Left forelimb (tissue), 1 donor: ENCODE measurements around the gene CADM1.

Experiments used
- DNase-seq: peaks from one replicate; pipeline ENCODE4 v3.0.0-alpha.2; 2018; ENCODE audit warnings: low spot score

The CADM1 gene

DNA sequence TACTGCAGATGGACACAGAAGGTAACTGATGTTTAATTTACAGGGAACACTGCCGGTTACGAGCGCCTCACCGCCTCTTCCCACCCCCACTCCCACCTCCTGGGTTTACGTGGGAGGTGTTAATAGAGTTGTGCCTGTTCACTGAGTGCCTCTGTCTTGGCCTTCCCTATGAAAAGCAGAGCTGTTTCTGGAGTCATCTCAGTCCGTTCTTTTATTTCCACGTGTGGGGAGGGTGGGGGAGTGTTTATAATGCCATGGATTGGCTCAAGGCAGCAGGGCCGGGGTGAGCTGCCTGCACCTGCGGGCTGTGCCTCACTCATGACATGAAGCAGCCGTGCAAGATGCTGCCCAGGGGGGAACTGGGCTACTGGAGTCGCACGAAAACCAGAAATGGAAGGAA, 322.7 kb downstream of the CADM1 start:
- DNase-seq: no peak

DNA sequence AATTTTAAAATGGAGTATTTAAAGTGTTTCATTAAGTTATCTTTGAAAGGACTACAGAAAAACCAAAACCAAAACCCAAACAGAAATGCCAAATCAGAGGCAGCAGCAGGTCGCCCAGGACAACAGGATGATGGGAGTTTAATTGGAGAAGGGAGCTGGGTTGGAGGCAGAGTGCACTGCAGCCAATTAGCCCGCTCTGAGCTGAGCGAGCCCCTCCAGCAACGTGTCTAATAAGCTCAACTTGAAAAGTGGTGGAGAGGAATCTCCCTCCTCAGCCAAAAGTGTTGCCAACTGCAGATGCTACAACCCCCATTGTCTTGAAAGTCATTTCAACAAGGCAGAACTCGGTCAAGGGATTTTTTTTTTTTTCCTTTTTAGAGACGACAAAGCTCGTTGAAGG, 323.9 kb downstream of the CADM1 start:
- DNase-seq: no peak

DNA sequence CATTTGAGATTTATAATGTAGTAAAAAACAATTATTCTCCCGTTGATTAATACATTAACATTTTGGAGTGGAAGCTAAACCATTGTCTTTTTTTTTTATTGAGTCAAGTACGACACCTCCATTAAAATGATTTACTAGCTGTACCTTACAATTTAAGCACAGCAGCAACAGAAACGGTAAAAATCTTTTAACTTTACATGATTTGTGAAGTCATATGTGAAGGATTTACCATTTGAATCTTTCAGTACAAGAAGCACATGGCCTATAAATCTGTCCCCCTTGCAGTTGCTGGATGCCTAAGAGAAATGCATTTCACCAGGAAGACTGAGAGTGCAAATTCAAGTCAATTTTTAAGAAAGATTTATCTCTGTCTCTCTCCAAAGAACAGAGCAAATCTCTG, 324.6 kb downstream of the CADM1 start:
- no peak for DNase-seq

DNA sequence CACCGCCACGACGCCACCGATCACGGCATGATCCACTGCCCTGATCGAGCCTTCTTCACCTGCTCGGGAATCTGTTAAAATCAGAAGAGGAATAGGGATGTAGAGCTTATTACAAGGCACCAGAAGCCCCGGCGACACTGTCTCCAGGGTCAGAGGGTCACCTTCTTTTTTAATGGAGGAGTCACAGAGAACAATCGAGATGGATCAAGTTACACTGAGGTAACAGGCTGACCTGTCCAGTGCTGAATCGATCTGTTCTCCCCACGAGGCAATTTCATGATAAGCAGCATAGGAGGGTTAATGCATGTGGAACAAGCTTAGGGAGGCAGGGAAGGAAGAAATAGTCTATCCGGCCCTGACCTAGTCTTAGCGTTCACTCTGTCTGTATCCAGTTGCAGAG, 325.5 kb downstream of the CADM1 start:
- no peak for DNase-seq

DNA sequence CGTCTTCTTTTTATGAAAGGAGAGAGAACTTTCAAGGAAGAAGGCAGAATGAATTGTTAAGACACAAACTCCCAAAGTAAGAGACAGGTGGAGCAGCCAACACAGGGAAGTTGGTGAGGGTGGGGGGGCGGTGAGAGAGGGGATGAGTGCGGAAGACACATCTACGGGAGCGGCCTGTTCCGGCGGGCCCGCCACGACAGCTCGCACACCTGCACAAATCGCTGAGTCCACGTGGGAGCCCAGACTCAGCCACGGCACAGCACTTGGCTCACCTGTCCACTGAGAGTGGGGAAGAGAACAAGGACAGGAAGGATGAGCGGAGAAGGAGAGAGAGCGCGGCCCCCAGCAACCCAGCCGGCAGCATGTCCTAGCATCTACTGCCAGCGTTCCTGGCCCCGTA, 331.1 kb downstream of the CADM1 start:
- DNase-seq: no peak

DNA sequence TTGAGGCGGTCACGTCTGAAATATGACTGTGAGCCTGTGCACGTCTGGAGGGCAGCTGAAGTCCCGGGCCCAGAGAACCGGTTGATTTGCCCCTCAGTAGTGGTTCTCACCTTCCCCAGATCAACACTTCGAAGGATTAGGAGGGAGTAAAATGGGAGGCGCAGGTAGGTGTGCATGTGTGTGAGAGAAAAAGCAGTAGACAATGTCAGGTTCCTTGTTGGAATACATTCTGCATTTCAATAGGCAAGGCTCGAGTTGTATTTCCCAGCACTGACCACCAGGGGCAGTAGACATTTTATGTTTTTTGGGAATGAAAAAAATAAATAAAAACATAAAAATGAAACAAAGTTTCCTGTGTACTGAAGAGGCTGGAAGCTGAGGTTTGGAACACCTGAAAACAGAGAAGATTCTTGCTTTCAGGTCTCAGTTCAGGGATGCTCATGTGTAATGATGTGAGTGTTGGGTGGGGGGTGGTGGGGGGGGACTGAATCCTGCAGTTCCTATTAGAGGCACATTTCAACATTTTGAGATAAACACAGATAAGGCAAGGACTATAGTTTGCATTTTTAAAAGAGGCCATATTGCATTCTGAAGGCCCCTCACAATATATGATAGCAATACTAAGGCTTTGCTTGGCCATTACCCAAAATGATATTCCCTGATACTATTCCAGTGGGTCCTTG, 333.9 kb downstream of the CADM1 start:
- DNase-seq: no peak

DNA sequence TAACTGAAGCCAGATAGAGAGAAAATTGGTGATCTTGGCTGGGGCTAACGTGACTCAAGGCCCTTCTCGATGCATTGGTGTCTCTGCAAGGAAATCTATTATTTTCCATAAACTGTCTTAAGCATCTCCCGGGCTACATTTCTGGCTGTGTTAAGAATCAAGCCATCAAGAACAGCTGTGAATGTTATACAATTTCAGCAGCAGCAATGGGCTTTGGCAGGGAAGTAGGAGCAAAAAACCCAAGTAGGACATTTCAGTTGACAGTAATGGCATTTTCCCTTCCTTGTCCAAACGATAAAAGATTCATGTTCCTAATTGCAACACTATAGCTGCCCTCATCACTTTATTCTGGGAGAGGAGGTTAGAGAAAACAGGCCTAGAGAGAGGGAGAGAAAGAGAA, 335.0 kb downstream of the CADM1 start:
- no peak for DNase-seq

DNA sequence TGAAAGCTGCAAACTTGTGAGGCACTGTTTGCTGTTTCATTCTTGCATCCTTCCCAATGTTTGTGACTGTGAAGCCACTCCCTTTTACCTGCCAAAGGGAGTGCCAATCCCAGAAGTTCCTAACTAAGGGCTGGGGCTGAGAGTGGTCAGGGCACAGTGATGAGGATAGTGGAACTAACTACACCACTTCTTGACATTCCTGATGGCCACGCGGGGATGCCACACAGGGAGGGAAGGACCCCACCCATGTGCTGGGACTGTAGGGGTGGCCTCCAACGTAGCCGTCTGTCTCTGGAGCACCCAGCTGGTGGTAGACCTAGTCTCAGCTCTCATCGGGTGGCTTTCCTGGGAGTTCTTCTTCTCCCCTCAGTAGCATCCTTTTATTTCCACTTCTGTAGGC, 335.5 kb downstream of the CADM1 start:
- no peak for DNase-seq

DNA sequence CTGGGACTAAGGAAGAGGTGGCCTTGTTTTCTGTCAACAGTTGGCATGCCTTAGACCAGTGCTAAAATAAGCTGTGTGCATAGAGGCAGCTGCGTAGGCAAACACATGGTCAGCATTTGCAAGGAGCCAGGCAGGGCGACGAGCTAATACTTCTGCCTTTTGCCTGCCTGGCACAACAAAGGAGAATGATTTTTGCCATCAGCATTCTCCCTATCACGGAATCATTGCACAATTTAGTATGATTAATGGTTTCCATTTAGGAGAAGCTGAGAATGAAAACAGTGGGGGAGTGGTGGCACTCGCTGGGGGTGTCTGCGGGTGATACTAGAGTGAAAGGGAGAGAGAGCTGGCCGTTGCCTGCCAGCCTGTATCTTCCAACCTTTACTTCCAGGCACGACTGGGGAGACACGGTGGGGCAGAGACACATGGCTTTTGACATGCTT, 336.0 kb downstream of the CADM1 start:
- DNase-seq: no peak

DNA sequence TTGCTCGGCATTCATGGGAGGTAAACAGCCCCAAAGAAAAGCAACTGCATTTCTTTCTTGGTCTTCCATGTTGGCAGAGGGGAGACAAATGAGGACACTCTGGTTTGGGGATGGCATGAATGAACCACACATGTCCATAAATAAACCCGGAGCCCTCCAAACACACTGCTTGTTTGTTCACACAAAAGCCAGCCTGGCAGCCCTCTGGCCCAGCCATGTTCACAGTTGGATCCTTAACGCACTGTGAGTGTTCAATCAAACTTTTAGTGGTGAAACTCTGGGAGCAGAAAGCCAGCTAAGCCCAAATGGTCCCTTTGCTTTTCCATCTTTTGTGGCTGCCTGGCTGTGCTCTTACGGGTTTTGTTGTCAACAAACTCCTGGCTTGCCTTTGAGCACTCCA, 336.8 kb downstream of the CADM1 start:
- no peak for DNase-seq

DNA sequence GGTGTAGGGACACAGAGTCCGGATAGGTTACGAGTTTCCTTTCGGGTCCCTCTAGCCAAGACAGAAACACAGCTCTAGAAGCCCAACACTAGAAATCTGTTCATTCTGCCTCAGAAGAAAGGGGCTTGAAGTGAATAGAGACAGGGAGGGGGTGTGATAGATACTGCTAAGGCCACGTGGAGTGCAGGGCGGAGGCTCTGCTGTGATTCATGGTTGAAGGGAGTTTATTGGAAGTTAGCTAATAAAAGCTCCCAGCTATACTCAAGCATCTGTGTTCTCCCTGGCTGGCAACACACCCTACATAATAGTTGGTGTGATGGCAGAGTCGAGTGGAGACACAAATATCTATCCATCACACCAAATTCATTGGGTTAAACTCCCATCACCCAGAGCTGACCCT, 337.4 kb downstream of the CADM1 start:
- no peak for DNase-seq

DNA sequence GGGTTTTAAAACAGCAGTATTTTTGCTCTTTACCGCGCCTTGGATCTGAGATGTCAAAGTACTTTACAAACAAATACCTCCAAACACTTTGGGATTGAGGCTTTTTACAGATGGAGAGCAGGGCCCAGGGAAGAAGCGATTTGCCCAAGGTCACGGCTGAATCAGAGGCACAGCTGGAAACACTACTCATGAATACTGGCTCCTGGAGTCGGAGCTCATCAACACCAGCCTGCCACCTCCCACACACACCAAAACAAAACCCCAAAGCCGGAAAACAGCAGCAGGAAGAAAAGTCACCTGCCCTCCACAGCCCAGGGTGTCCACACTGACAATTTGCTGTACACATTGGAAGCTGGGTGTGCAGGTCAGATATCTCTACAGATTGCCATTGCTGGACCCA, 339.4 kb downstream of the CADM1 start:
- DNase-seq: no peak

DNA sequence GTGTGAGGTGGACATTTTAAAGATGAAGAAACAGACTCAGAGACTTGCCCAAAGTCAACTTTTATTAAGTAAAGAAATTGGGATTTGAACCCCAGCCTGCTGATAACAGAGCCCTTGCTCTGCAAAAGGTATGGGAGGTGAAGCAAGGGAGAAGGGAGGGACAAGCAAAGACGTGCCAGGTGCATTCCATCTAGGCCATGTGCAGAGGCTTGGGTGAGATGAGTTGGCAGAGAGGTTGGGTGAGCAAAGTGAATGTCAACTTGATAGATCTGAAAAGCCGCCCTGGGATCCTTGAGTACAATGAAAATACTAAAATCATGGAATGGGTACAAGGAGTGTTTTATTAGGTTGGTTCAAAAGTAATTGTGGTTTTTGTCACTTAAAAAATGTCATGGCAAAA, 341.3 kb downstream of the CADM1 start:
- no peak for DNase-seq

DNA sequence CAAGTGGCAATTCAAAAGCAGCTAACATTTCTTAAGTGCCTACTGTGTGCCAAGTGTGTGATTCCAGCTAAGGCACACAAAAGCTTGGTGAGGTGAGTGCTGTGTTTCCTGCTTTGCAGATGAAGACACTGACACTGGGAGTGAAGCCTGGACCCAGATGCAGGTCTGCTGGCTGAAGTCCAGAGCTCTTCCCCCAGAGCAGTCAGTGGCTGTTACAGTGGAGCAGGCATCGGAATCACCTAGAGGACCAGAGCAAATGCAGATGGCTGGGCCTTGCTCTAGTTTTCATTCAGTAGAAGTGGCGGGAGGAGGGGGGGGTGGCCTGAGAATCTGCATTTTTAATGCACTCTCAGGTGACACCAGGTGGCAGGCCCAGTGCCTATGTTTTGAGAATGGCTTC, 342.3 kb downstream of the CADM1 start:
- DNase-seq: no peak

DNA sequence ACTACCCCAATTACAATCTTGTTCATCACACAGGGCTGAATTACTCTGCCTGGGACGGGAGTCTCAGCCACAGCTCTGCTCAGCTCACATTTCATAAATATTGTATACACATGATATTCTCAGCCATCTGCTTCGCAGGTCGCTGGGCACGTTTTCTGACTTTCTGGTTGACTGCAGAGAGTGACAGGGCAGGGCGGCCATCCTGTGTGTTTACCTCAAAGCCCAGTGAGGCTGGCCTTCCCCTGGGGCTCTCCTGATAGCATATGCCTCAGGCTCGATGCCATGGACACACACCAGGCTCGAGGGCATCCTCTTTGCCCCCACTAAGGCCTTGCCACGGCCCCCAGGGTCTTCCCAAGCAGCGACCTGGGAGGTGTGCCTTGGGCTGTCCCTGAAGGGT, 345.0 kb downstream of the CADM1 start:
- no peak for DNase-seq

DNA sequence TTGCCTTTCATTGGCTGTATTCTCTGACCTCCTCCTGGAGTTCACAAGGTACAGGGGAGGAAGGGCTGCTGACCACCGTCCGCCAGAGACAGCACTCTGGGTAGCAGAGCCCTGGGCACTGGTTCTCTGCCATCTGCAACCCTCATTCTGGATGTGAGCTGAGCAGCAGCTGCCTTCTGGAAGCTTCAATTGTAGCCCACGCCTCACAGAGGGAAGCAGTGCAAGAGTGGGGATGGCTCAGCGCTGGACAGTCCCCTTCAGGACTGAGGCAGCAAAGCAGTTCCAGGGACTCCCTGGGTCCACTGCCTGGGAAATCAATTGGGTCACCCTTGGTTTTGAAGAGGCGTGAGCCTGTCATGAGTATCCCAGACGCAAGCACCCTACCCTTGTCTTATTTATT, 346.2 kb downstream of the CADM1 start:
- DNase-seq: no peak

DNA sequence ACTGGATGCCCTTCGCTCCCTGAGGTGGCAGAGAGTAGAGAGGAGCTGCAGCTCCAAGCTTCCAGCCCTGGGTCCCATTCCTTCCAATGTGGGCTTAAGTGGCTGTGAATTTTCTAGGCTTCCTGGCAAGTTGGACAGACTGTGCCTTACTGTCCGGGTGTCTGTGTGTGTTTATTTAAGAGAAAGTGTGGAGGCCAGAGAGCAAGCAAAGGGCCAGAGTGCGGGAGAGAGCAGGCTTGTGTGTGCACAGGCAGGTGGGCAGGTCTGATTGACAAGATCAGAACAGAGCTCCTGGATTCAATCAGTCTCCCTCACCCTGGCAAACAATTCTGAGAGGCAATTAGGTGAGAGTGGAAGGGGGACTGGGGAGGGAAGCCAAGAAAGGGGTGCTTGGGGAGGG, 347.0 kb downstream of the CADM1 start:
- DNase-seq: no peak

DNA sequence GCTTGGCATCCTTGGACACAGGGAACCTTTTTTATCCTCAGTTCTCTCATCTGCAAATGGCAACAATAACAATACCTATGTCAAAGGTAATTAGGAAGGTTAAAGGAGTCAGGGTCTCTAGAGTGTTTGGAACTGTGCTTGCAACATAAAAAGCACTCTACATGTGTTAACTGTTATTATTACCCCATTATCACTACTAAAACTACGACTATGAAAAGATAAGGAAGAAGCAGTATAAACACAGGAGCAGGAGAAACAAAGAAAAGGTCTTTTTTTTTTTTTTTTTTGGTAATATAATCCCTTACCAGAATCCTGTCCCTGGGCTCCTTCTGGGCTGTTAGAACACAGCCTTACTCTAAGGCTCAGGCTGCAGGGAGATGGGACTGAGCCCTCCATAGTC, 348.2 kb downstream of the CADM1 start:
- no peak for DNase-seq

DNA sequence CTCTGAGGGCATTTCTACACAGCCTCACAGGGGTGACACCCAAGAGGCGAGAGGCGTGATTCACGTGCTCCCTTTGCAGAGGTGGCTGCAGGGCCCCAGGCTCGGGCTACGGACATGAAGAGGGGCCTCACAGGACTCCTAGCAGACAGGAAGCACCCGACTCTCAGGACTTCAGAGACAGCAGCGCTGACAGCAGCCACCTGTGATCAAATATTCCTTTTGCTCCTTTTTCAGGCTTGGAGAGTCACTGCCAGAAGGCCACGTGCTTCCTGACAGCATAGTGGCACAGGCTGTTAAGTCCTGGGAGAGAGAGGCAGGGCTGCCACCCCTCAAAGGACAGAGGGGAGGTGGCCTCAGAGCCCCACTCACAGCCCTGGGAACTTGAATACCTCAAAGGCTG, 348.9 kb downstream of the CADM1 start:
- DNase-seq: no peak

DNA sequence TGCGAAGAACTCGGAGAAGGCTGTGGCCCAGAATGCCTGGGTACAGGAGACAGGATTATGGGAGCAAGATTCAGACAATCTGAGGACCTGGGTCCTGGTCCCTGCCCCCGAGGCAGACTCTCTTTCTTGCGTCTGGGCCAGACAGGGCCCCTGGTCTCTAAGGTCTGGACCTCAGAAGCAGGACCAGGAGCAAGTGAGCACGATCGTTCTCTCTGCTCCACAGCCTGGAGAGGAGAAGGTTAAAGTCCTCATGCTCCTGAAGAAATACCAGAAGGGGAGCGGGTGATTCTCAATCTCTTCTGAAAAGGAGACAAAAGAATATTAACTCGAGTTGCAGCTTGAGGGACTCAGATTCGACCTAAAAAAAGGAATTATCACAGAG, 349.9 kb downstream of the CADM1 start:
- no peak for DNase-seq

DNA sequence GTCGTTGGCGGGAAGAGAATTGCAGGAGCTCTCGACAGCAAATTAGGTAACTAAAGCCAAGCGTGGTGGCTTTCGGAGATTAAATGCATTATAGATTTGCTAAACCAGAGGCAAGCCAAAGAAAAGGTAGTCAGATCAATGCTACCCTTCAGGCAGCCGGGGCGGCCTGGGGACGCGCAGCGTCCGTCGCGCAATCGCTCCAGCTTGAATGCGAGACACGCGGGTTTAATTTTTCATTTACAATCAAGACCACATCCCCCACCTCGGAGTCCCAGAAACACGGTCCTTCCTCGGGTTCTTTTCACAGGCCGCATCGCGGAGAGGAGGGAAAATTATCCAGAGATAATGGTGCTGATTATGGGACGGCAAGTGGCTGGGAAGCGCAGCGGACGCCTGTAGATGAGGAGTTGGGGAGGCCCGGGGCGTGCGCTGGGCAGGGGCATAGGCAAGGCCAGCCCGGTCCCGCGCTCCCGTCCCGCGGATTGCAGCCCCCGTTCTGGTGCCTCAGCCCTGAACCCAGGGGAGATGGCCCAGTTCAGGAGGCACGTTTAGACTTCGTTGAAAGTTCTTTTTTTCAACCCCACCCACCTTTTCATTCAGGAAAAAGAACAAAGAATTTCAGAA, 350.4 kb downstream of the CADM1 start:
- DNase-seq: no peak

DNA sequence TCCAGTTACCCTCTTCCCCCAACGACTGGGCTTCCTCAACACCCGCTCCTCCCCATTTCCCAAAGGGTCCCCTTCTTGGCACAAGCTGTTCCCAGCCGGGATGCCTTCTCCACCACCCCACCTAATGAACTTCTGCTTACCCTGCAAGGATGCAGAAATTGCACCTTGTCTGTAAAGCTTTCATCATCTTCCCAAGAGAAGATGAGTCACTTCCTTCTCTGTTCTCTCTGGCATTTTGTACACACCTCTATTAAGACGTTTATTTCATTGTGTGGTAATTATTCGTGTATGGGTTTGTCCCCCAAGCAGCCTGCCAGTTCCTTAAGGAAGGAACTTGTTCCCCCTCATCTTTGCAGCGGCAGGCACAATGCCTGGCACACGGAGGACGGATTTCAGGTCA, 351.1 kb downstream of the CADM1 start:
- no peak for DNase-seq

DNA sequence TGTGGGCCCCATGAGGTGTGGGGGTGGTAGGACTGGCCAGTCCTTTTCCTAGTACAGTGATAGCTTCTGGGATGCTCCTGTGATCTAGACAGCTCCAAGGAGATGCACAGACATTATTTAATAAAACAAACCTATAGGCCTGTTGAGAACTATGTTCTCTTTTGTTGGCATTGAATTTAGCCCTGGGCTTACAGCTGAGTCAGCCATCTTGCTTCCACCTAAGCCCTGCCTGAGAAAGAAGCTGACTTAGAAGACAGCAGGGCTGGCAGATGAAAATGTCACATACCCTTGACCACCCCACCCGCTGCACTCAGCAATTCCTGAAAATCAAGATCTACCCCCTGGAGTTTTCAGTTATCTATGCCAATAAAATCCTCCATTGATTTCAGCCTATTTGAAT, 353.2 kb downstream of the CADM1 start:
- no peak for DNase-seq

DNA sequence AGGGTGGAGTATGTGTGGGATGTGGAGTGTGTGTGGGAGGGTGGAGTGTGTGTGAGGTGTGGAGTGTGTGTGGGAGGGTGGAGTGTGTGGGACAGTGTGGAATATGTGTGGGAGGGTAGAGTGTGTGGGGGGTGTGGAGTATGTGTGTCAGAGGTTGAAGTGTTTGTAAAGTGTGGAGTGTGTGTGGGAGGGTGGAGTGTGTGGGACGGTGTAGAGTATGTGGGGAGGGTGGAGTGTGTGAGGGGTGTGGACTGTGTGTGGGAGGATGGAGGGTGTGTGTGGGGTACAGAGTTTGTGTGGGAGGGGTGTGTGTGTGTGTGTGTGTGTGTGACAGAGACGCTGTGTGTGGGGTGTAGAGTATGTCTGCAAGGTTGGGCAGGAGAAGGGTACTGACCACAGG, 355.5 kb downstream of the CADM1 start:
- no peak for DNase-seq
